GM18520 (cell line): Measurements from ENCODE around the gene USP35.

ENCODE experiments used
- ATAC-seq: cut with Tn5 transposase; IDR thresholded peaks from one replicate; pipeline ENCODE4 v1.9.1; 2021; ENCODE audit not compliant: unreplicated experiment

The USP35 gene

GRCh38 chr11:78262691-78263090 is 74.0 kb downstream of the USP35 start:
- ATAC-seq: no peak
